Naive thymus-derived CD4-positive, alpha-beta T cell (primary cell): ENCODE measurements around the gene TUNAR. TPM values are rescaled to one million over a fixed set of nuclear protein-coding genes. Genes with fewer than 3 reads are reported as not detected.
"Not testable (repeated sequence)": the region's sequence is repeated elsewhere in the genome, so short reads cannot be mapped to it uniquely, and the experiment has no call there.

Experiments
- ATAC-seq: fragments of 150-1000 bp; cut with Tn5 transposase; 2 replicates; pipeline ENCODE4 v1.10.0; 2021; ENCODE audit warnings: mild to moderate bottlenecking, moderate library complexity
- CTCF ChIA-PET: fragments of 350-600 bp; sonication (Branson Sonifier 250); formaldehyde crosslinking; loops from one replicate; lab custom pipeline; 2021; ENCODE audit warnings: antibody characterized with exemption; lab: Charles Lee
- POLR2A ChIA-PET: fragments of 350-600 bp; sonication (Branson Sonifier 250); formaldehyde crosslinking; loops from one replicate; lab custom pipeline; 2021; ENCODE audit warnings: antibody characterized with exemption, inconsistent platforms; lab: Charles Lee
- DNase-seq, 9 donors: peaks; one replicate each; pipeline versions ENCODE4 v3.0.0 to v3.0.0-alpha.2; 2020 to 2022; ENCODE audit warnings: mixed read lengths in 1 of 9
- H3K27ac ChIP-seq: one replicate; pipeline ENCODE4 v1.7.0; 2013; ENCODE audit warnings: mild to moderate bottlenecking, low read depth, low read length, moderate library complexity
- H3K27me3 ChIP-seq, 2 donors: one replicate each; pipeline ENCODE4 v1.7.0; 2013; ENCODE audit warnings: low read length in 2 of 2, mild to moderate bottlenecking in 2 of 2, moderate library complexity in 2 of 2; ENCODE audit not compliant: control insufficient read depth in 2 of 2, insufficient read depth in 2 of 2
- H3K36me3 ChIP-seq, 3 experiments: 1 replicate in 2 of 3; 2 replicates in 1 of 3; pipeline ENCODE4 v1.7.0; 2013; ENCODE audit warnings: low read length in 3 of 3, mild to moderate bottlenecking in 3 of 3, moderate library complexity in 1 of 3; ENCODE audit not compliant: insufficient read depth in 3 of 3, control insufficient read depth in 2 of 3
- H3K4me1 ChIP-seq, 2 donors: one replicate each; pipeline ENCODE4 v1.7.0; 2013; ENCODE audit warnings: low read length in 2 of 2, mild to moderate bottlenecking in 2 of 2, moderate library complexity in 1 of 2; ENCODE audit not compliant: control insufficient read depth in 2 of 2, insufficient read depth in 2 of 2
- H3K4me3 ChIP-seq: 2 replicates; pipeline ENCODE4 v1.7.0; 2013; ENCODE audit warnings: mild to moderate bottlenecking, low read length
- H3K9me3 ChIP-seq, 3 experiments: 1 replicate in 2 of 3; 2 replicates in 1 of 3; pipeline ENCODE4 v1.7.0; 2013; ENCODE audit warnings: low read length in 3 of 3; ENCODE audit not compliant: control insufficient read depth in 2 of 3
- H3K27ac Mint-ChIP-seq, 9 donors: one replicate each; pipeline ENCODE4 v1.8.0; 2020 to 2022; ENCODE audit warnings: mixed read lengths in 9 of 9, mild to moderate bottlenecking in 8 of 9, moderate library complexity in 5 of 9, inconsistent platforms in 2 of 9
- H3K27me3 Mint-ChIP-seq, 5 donors: one replicate each; pipeline ENCODE4 v1.8.0; 2021 to 2022; ENCODE audit warnings: mixed read lengths in 5 of 5, mild to moderate bottlenecking in 1 of 5
- H3K36me3 Mint-ChIP-seq, 5 donors: one replicate each; pipeline ENCODE4 v1.8.0; 2020 to 2022; ENCODE audit warnings: mixed read lengths in 5 of 5, mild to moderate bottlenecking in 3 of 5, inconsistent platforms in 1 of 5
- H3K4me1 Mint-ChIP-seq, 7 donors: one replicate each; pipeline ENCODE4 v1.8.0; 2020 to 2022; ENCODE audit warnings: mixed read lengths in 7 of 7, mild to moderate bottlenecking in 3 of 7, inconsistent platforms in 1 of 7
- H3K4me3 Mint-ChIP-seq, 10 donors: one replicate each; pipeline ENCODE4 v1.8.0; 2020 to 2022; ENCODE audit warnings: mild to moderate bottlenecking in 10 of 10, mixed read lengths in 10 of 10, moderate library complexity in 6 of 10, inconsistent platforms in 2 of 10
- H3K9me3 Mint-ChIP-seq, 11 donors: one replicate each; pipeline ENCODE4 v1.8.0; 2020 to 2022; ENCODE audit warnings: mixed read lengths in 11 of 11, mild to moderate bottlenecking in 4 of 11, inconsistent platforms in 1 of 11, moderate library complexity in 1 of 11
- intact Hi-C, 2 donors: fragments of 100-400 bp; cut with micrococcal nuclease; formaldehyde crosslinking; loops; one replicate each; pipeline ENCODE4 v1.15.1; 2023
- polyA plus RNA-seq, 2 donors: library from polyadenylated mRNA; unstranded; fragments of 300-500 nt; fragmentation: Illumina TruSeq; gene quantifications; one replicate each; pipeline ENCODE4 v1.2.3, GENCODE V29; 2021
- total RNA-seq, 6 experiments: library from RNA in 5 of 6; stranded (reverse) in 5 of 6; gene quantifications; 1 replicate in 5 of 6; 2 replicates in 1 of 6; pipeline ENCODE4 v1.2.3 and lab custom pipeline; 2021 to 2026

TUNAR gene
- total and polyA plus RNA-seq, 7 experiments from 2014 or later, result not detected

- H3K4me3 ChIP-seq, H3K36me3 Mint-ChIP-seq, H3K27me3 ChIP-seq, H3K4me1 Mint-ChIP-seq, H3K4me3 Mint-ChIP-seq, H3K9me3 ChIP-seq, ATAC-seq, CTCF ChIA-PET, H3K4me1 ChIP-seq, DNase-seq, intact Hi-C loops, H3K27ac Mint-ChIP-seq, H3K36me3 ChIP-seq, H3K27ac ChIP-seq: not testable (repeated sequence)
- POLR2A ChIA-PET, result interaction anchor here (0.6 kb wide), 1 partner anchor 17 kb away, joined by 3 read pairs; no protein-coding TSS in a partner anchor
- peaks cover 0 to 14% (median 5%) of the 10 kb centered on the region in 11 donors for H3K9me3 Mint-ChIP-seq
- peaks cover 0 to 10% (median 6%) of the 10 kb centered on the region in 5 donors for H3K27me3 Mint-ChIP-seq
These were observed 91.4 kb downstream of the TUNAR start for GRCh38 chr14:95968048-95968447.

Other genes starting within 250 kb of the TUNAR start
- gene TCL1B, start 190.4 kb upstream of the TUNAR start, total RNA-seq, result under 1 TPM in 1 of 5 experiments, not detected in 4; 0.54 TPM
- not detected for gene TCL1B, start 190.4 kb upstream of the TUNAR start, polyA plus RNA-seq
- 1 to 10 TPM in 1 of 5 experiments, under 1 TPM in 2, not detected in 2; 0.42 to 4.9 (median 0.79) TPM for gene TCL1A, start 162.7 kb upstream of the TUNAR start, total RNA-seq
- 1 to 10 TPM in 1 of 2 donors, under 1 TPM in 1; 0.92 to 2.9 TPM for gene TCL1A, start 162.7 kb upstream of the TUNAR start, polyA plus RNA-seq
- 10 to 100 TPM in 2 of 5 experiments, 1 to 10 TPM in 2, under 1 TPM in 1; 0.41 to 22.9 (median 7.8) TPM for gene C14orf132, start 162.5 kb downstream of the TUNAR start, total RNA-seq
- gene C14orf132, start 162.5 kb downstream of the TUNAR start, polyA plus RNA-seq, result 1 to 10 TPM; 3.9 to 7.2 TPM